HK-2 (cell line): Measurements from ENCODE around the gene SPINK14.

ENCODE experiments used
- DNase-seq: peaks from one replicate; pipeline ENCODE4 v3.0.0-alpha.2; 2018; ENCODE audit not compliant: unreplicated experiment

SPINK14 gene

DNA sequence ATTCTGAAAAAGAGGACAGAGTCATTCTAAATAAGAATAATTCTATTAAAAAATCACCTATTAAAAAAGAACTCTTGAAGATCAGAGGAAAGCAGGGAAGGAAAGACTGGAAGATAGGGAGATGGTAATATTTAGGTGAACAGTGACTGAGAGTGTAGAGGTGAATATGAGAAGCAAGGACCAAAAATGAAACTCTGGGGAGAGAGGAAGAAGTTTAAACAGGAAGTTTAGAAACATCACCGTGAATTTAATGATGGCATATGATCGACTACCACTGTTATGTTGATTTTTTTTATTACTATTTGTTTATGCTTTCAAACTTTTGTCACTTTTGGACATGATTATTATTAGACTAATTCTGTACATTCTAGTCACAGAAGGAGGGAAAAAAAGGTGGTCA is 32.8 kb downstream of the SPINK14 start:
- no peak for DNase-seq

DNA sequence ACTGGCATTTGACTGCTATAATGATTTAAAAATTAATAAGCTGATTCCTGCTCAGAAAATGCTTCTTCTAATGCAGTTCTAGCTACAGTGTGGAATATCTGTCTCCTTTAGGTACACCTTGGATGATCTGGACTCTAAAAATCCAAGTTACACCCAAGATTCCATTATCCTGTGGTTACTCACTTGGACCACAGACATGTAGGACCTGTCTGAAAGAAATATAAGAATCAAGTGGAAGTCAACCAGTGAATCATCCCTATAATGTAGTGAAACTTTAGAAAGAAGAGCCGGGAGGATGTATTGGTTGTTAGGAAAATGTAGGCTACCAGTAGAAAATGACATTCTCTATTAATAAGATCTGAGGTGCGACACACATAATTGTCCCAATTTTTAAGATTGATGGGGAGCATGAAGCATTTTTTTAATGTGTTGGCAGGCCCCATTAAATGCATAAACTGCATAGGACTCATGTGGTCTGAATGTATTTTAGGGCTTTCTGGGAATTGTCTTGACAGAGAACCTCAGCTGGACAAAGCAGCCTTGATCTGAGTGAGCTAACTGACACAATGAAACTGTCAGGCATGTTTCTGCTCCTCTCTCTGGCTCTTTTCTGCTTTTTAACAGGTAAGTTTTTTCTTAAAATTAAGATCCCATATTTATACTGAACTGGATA is 34.3 kb downstream of the SPINK14 start, which contains the start of gene SPINK6:
SPINK6 (plus strand) TSS at position 512 of the 673 bp plus-strand sequence; CDS start at position 567, 55 bp downstream.
- DNase-seq = no peak

DNA sequence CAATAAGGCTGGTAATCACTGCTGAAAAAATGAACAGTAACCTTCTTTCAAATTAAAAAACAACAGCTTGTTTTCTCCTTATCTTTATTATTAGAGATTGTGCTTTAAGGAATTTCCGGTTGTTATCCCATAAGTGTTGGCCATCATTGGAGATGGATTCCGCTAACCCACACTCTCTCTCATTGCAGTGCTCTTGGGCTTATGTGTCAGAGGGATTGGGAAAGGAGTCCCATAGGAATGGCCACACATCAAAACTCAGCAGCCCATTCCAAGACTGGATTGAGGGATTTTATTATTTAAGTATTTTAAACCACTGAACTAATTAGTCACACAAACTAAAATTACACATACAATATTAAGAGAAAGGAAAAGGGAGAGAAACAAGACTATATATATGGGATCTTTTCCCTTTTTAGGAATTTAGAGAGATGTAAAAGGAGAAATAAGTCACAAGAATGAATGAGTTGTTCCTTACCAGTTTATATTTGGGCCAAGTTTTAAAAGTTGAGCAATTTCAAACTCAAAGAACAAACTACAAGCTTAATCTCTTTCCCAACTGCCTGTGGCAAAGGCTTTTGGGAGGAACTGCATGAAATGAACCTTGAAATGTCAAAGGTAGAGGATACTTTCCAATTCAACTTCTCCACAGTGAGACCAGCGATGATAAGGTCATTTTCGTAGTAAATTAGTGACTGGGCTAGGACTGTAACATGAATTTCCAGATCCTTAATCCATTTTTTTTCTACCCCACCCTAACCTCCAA is 36.9 kb downstream of the SPINK14 start:
- no peak for DNase-seq

DNA sequence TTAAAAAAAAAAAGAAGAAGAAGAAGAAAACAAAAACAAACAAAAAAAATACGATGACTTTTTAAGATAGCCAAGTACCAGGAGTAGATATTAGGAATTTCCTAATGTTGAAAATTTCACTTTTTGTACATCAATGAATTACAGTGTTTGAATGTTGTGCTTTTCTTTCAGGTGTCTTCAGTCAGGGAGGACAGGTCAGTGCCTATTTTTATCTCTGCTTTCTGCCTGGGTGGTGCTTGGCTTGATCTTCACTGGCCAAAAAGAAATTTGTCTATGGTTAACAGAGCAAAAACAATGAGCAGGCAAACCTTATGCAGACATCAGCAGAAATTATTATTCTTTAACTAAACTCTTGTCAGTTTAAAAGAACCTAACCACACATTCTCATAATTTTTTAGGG is 37.5 kb downstream of the SPINK14 start:
- DNase-seq = no peak

DNA sequence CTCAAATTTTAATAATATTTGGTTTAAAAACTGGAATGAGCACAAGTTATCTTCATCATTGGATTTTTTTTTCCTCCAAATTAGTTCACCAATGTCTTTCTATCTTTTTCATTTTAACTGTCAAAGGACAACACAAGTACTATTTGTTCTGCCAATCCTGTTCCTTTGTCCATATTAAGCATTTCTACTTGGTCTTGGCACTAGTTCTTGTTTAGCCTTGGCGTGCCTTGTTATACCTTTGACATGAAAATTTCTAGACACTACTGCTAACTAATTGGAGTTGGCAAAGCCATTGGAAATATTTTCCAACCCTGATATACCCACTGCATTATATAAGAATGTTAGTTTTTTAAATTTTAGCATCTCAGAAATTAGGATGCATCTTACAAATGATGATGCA is 38.3 kb downstream of the SPINK14 start:
- no peak for DNase-seq

DNA sequence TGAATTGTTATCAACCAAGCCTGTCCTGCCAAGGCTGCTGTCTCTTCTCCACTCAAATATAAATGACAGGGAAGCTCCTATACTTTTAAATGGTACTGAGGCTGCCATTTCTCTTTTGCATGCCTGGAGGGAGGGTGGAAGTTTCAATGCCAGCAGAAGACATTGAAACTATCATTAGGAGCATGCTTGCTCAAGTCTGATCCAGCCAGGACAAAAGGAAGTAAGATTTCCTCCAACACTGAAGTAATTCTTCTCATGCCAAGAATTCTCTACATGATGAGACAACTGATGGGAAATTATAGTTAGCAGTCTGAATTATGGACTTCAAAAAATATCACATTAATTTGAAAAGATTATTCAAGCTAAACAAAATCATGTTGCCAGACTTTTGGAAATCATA is 39.9 kb downstream of the SPINK14 start:
- no peak for DNase-seq

DNA sequence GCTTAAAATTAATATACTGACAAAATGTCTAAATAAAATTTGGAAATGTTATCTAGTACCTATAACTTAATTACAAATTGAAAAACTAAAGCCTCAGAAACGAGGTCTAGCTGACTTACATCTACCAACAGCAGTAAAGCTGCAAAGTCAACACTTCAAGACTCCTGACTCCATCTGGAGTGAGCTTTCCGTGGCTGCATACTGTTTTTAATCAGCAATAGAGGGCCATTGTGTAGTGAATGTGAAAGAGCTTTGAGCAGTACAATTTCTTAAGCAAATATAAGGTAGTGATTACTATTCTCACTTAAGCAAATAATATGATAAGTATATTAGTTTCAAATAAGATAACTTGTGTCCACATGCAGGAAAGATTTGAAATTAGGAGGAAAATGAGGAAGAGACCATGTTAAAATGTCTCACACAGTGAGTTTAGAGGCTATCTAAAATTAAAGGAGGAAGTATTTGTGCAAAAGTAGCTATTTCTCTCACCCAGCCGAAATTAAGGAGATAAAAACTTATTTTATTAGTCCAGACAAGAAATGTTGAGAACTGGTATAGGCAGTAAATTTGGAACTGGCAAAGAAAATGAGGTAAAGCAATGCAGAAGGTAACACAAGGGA is 40.9 kb downstream of the SPINK14 start:
- DNase-seq = no peak

DNA sequence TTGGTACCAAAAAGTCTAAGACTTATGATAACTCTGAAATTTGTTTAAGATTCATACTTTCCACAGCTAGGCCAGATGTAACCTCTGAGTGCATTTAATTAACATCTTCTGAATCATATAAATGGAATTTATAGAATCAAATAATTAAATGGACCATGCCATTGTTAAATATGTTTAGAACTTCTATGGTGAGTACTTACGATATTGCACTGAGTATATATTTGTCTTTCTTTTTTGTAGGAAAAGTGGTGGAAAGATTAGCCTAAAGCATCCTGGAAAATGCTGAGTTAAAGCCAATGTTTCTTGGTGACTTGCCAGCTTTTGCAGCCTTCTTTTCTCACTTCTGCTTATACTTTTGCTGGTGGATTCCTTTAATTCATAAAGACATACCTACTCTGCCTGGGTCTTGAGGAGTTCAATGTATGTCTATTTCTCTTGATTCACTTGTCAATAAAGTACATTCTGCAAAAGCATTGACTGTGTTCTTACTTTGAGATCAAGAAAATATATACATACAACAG is 46.4 kb downstream of the SPINK14 start:
- no peak for DNase-seq

DNA sequence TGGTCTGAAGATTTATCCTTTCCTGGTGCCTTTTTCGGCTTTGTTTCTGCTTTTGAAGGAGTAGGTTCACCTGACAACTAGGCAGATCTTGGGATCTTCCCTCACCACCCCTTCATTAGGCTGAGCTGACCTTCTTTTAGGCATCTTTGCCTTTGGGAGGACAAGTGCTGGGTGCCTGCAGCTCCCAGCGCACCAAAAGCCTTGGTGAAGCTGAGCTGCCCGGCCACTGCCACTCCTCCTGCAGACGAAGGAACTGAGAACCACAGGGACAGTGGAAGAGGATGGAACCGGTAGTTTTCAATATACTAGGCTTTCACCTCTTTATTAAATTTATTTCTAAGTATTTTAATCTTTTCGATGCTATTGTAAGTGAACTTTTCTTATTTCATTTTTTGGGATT is 53.2 kb downstream of the SPINK14 start:
- no peak for DNase-seq

DNA sequence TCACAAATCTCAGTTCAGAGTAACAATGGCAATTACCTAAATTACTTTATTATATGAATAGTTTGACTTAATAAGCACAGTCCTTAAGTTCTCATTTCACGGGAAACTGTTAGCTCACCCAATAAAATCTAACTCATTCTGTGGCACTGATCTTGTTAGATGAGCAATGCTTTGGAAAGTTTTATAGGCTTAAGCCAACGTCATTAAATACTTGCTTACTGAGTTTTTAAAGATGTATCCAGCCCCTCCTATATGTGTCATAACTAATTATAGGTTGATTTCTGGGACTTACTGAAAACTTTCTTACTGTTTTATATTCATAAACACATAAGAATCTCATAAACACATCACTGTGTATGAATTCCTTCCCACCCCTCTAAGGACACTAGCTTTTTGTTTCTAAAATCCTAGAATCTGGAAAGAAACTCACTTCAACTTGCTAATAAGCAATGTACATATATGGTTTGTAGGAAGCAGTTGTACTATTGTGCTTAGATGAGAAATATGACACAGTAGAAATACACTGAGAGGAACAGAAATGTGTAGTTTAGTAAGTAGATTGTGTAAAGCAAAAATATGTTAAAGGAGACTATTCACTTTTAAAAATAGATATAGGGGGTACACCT is 55.9 kb downstream of the SPINK14 start:
- DNase-seq = no peak
